Liver (tissue), 9 donors: ENCODE measurements around the gene STPG1. TPM values are rescaled to one million over a fixed set of nuclear protein-coding genes. Genes with fewer than 3 reads are reported as not detected.

Source experiments
- DNase-seq: peaks from one replicate; pipeline ENCODE4 v3.0.0-alpha.2; 2017; ENCODE audit warnings: low spot score
- H3K27ac ChIP-seq, 2 donors: one replicate each; pipeline ENCODE4 v1.7.0; 2013; ENCODE audit warnings: inconsistent platforms in 2 of 2, low read length in 2 of 2, control low read depth in 1 of 2, low read depth in 1 of 2, mild to moderate bottlenecking in 1 of 2
- H3K27me3 ChIP-seq, 4 donors: one replicate each; pipeline versions ENCODE4 v1.6.1 to v1.7.0; 2013; ENCODE audit warnings: low read length in 3 of 4, inconsistent platforms in 1 of 4, mild to moderate bottlenecking in 1 of 4, moderate library complexity in 1 of 4; ENCODE audit not compliant: control insufficient read depth in 4 of 4, insufficient read depth in 4 of 4
- H3K36me3 ChIP-seq, 4 donors: one replicate each; pipeline versions ENCODE4 v1.6.1 to v1.7.0; 2013; ENCODE audit warnings: low read length in 3 of 4, mild to moderate bottlenecking in 3 of 4, low read depth in 1 of 4, moderate library complexity in 1 of 4; ENCODE audit not compliant: control insufficient read depth in 4 of 4, insufficient read depth in 3 of 4
- H3K4me1 ChIP-seq, 4 donors: one replicate each; pipeline versions ENCODE4 v1.6.1 to v1.7.0; 2013; ENCODE audit warnings: low read length in 3 of 4, mild to moderate bottlenecking in 3 of 4, moderate library complexity in 1 of 4; ENCODE audit not compliant: control insufficient read depth in 4 of 4, insufficient read depth in 4 of 4
- H3K4me3 ChIP-seq, 3 donors: one replicate each; pipeline versions ENCODE4 v1.6.1 to v1.7.0; 2013; ENCODE audit warnings: low read length in 3 of 3, control low read depth in 1 of 3, low read depth in 1 of 3, mild to moderate bottlenecking in 1 of 3
- H3K9ac ChIP-seq, 2 donors: one replicate each; pipeline ENCODE4 v1.7.0; 2013; ENCODE audit warnings: low read length in 2 of 2, mild to moderate bottlenecking in 2 of 2, moderate library complexity in 2 of 2, control low read depth in 1 of 2, low read depth in 1 of 2
- H3K9me3 ChIP-seq, 4 donors: one replicate each; pipeline versions ENCODE4 v1.6.1 to v1.7.0; 2013; ENCODE audit warnings: low read length in 3 of 4; ENCODE audit not compliant: control insufficient read depth in 4 of 4
- EGR1 ChIP-seq, 2 donors: IDR thresholded peaks; 2 replicates each; pipeline ENCODE4 v1.6.1; 2016 to 2018; ENCODE audit warnings: antibody characterized with exemption in 2 of 2, low read depth in 2 of 2
- FOXA1 ChIP-seq: IDR thresholded peaks from 2 replicates; pipeline ENCODE4 v1.6.1; 2016; ENCODE audit warnings: antibody characterized with exemption
- FOXA2 ChIP-seq: IDR thresholded peaks from 2 replicates; pipeline ENCODE4 v1.6.1; 2016; ENCODE audit warnings: antibody characterized with exemption
- GABPA ChIP-seq, 2 donors: IDR thresholded peaks in 1 of 2; conservative IDR thresholded peaks in 1 of 2; 2 replicates each; pipeline ENCODE4 v1.6.1; 2016; ENCODE audit warnings: antibody characterized with exemption in 2 of 2, mild to moderate bottlenecking in 1 of 2, moderate library complexity in 1 of 2
- HNF4A ChIP-seq, 2 donors: conservative IDR thresholded peaks; 2 replicates each; pipeline ENCODE4 v1.6.1; 2016; ENCODE audit warnings: antibody characterized with exemption in 2 of 2, mild to moderate bottlenecking in 2 of 2
- HNF4G ChIP-seq: IDR thresholded peaks from 2 replicates; pipeline ENCODE4 v1.6.1; 2016; ENCODE audit warnings: antibody characterized with exemption
- JUND ChIP-seq, 2 donors: IDR thresholded peaks; 2 replicates each; pipeline ENCODE4 v1.6.1; 2016; ENCODE audit warnings: antibody characterized with exemption in 2 of 2
- NR2F2 ChIP-seq: IDR thresholded peaks from 2 replicates; pipeline ENCODE4 v1.6.1; 2016; ENCODE audit warnings: antibody characterized with exemption
- RAD21 ChIP-seq, 2 donors: IDR thresholded peaks; 2 replicates each; pipeline ENCODE4 v1.6.1; 2016; ENCODE audit warnings: antibody characterized with exemption in 2 of 2, mild to moderate bottlenecking in 2 of 2
- RXRA ChIP-seq, 2 donors: IDR thresholded peaks; 2 replicates each; pipeline ENCODE4 v1.6.1; 2017 to 2018; ENCODE audit warnings: antibody characterized with exemption in 2 of 2, mild to moderate bottlenecking in 1 of 2
- SP1 ChIP-seq: IDR thresholded peaks from 2 replicates; pipeline ENCODE4 v1.6.1; 2018; ENCODE audit warnings: antibody characterized with exemption, mild to moderate bottlenecking
- TAF1 ChIP-seq: conservative IDR thresholded peaks from 2 replicates; pipeline ENCODE4 v1.6.1; 2016; ENCODE audit warnings: antibody characterized with exemption, mild to moderate bottlenecking
- YY1 ChIP-seq: IDR thresholded peaks from 2 replicates; pipeline ENCODE4 v1.6.1; 2016; ENCODE audit warnings: antibody characterized with exemption, mild to moderate bottlenecking
- WGBS: extraction: QIAGEN DNeasy Blood & Tissue Kit; methylation state at CpG from one replicate; pipeline ENCODE4 v1.1.7; 2013; 5-methylcytosine and 5-hydroxymethylcytosine counted together
- polyA plus RNA-seq, 2 donors: library from polyadenylated mRNA; stranded (reverse) in 1 of 2; unstranded in 1 of 2; fragments of 200-250 nt in 1 of 2; fragments of >200 nt in 1 of 2; fragmentation: Nextera tagmentation in 1 of 2; extraction: Ambion mirVana in 1 of 2; gene quantifications; one replicate each; pipeline versions ENCODE4 v1.2.1 to v1.2.3, GENCODE V29; 2013 to 2015
- total RNA-seq, 2 donors: library from RNA; depleted of rRNA; stranded (reverse); fragments of >200 nt; gene quantifications; one replicate each; pipeline ENCODE4 v1.2.3, GENCODE V29; 2014
- TF ChIP-seq, protein P1 (sequence below): IDR thresholded peaks from 2 replicates; pipeline ENCODE4 v1.6.1; 2016; ENCODE audit warnings: antibody characterized with exemption
- TF ChIP-seq, protein P2 (sequence below): IDR thresholded peaks from 2 replicates; pipeline ENCODE4 v1.6.1; 2016; ENCODE audit warnings: antibody characterized with exemption
- TF ChIP-seq, protein P3 (sequence below): IDR thresholded peaks from 2 replicates; pipeline ENCODE4 v1.6.1; 2016; ENCODE audit warnings: antibody characterized with exemption
- TF ChIP-seq, protein P4 (sequence below): fragments of 150-350 bp; IDR thresholded peaks from 2 replicates; pipeline ENCODE4 v1.5.1; 2017; ENCODE audit warnings: improper control_type of control experiment, low read depth, low read length; ENCODE audit not compliant: missing input control
- TF ChIP-seq, protein P5 (sequence below): IDR thresholded peaks from 2 replicates; pipeline ENCODE4 v1.6.1; 2016; ENCODE audit warnings: antibody characterized with exemption, mild to moderate bottlenecking
- donor health status: healthy.
- donor health status: healthy.
- donor health status: healthy.
- donor health status: healthy.
- donor health status: healthy.

The STPG1 gene
- total and polyA plus RNA-seq, 4 donors, result 0.92 to 2.9 (median 1.0) TPM

DNA sequence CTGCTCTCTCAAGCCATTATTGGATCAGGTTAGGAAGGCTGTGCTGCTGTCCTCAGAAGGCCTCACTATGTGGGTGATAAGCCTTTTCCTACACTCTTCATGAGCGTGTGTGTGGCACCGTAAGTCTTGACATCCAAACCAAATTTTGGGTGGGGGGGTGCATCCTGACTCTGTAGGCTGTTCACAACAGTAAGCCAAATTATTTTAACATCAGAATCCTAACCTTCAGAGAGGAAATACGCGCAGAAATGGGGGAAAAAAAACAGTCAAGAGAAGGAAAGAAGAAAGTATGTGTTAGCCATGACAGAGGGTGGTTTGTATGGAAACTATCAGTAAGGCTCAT is 21.0 kb downstream of the STPG1 start:
- Histone ChIP-seq H3K9me3 (no peaks in the 10 kb centered on the region), H3K27ac (no peak overlapping the region), H3K9ac (no peak overlapping the region), H3K36me3 (no peaks in the 10 kb centered on the region), H3K4me3 (no peak overlapping the region), H3K4me1 (peaks cover 2 to 34% (median 32%) of the 10 kb centered on the region in 4 donors), H3K27me3 (no peaks in the 10 kb centered on the region)
- TF ChIP-seq, protein P1, sequence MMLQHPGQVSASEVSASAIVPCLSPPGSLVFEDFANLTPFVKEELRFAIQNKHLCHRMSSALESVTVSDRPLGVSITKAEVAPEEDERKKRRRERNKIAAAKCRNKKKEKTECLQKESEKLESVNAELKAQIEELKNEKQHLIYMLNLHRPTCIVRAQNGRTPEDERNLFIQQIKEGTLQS, result no peak
- no peak for TF ChIP-seq FOXA1
- TF ChIP-seq TAF1, result no peak
- no peak for TF ChIP-seq RXRA (IDR thresholded peaks at IDR 0.05)
- TF ChIP-seq, protein P2, sequence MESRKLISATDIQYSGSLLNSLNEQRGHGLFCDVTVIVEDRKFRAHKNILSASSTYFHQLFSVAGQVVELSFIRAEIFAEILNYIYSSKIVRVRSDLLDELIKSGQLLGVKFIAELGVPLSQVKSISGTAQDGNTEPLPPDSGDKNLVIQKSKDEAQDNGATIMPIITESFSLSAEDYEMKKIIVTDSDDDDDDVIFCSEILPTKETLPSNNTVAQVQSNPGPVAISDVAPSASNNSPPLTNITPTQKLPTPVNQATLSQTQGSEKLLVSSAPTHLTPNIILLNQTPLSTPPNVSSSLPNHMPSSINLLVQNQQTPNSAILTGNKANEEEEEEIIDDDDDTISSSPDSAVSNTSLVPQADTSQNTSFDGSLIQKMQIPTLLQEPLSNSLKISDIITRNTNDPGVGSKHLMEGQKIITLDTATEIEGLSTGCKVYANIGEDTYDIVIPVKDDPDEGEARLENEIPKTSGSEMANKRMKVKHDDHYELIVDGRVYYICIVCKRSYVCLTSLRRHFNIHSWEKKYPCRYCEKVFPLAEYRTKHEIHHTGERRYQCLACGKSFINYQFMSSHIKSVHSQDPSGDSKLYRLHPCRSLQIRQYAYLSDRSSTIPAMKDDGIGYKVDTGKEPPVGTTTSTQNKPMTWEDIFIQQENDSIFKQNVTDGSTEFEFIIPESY, result no peak
- no peak for TF ChIP-seq HNF4G
- TF ChIP-seq, protein P3, sequence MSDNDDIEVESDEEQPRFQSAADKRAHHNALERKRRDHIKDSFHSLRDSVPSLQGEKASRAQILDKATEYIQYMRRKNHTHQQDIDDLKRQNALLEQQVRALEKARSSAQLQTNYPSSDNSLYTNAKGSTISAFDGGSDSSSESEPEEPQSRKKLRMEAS, result no peak
- TF ChIP-seq YY1, result no peak
- TF ChIP-seq EGR1 (IDR thresholded peaks at IDR 0.05; ENCODE audit: low read depth in 2 of 2), result no peak
- TF ChIP-seq SP1, result no peak
- no peak for TF ChIP-seq FOXA2
- DNase-seq, result no peak
- WGBS, result 87% methylated on average over 4 of the region's 4 CpGs

DNA sequence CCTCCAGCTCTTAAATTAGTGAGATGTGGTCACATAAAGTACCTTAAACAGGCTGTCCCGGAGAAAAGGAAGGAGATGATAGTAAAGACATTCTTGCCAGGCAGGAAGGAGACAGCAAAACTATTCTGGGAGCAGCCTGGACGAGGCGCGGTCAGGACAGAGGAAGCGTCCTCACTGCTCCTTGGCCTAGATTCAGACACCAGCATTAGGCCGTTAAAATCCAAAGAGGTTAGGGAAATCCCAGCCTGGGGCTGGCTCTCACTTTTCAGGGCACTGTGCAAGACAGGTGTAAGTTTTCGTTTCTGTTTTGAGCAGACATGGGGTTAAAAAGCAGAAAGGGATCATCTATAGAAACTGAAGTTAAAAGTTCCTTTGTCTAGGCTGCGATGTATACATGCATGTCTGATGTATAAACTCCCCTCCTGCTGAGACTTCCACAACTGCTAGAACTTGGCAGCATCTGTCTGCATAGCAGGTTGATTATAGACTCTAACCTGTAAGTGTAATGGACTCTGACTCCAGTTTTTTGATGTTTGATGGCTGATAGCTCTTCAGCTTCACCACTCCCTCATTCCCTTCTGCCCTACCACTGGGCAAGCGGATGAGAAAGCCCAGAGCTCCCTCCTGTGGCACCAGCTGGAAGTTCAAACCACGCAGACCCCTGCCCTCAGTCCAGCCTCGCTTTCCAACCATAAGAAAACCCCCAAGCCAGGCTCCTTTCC is 21.5 kb downstream of the STPG1 start:
- peak; percentile 62 for DNase-seq
- TF ChIP-seq FOXA2 (no peak), JUND (IDR thresholded peaks at IDR 0.05) (no peak), GABPA (IDR thresholded peaks at IDR 0.05 in 1 of 2, conservative IDR thresholded peaks at IDR 0.05 in 1 of 2) (no peak), TAF1 (no peak), EGR1 (IDR thresholded peaks at IDR 0.05; ENCODE audit: low read depth in 2 of 2) (no peak), HNF4A (conservative IDR thresholded peaks at IDR 0.05) (peak; percentile 78 to 80), NR2F2 (no peak), SP1 (peak; percentile 45), RAD21 (IDR thresholded peaks at IDR 0.05) (peak; percentile 92 to 93), FOXA1 (no peak), YY1 (peak; percentile 69), RXRA (IDR thresholded peaks at IDR 0.05) (peak; percentile 9 to 37), HNF4G (peak; percentile 19)
- TF ChIP-seq, protein P2, result no peak
- TF ChIP-seq, protein P3, result no peak
- TF ChIP-seq, protein P4, sequence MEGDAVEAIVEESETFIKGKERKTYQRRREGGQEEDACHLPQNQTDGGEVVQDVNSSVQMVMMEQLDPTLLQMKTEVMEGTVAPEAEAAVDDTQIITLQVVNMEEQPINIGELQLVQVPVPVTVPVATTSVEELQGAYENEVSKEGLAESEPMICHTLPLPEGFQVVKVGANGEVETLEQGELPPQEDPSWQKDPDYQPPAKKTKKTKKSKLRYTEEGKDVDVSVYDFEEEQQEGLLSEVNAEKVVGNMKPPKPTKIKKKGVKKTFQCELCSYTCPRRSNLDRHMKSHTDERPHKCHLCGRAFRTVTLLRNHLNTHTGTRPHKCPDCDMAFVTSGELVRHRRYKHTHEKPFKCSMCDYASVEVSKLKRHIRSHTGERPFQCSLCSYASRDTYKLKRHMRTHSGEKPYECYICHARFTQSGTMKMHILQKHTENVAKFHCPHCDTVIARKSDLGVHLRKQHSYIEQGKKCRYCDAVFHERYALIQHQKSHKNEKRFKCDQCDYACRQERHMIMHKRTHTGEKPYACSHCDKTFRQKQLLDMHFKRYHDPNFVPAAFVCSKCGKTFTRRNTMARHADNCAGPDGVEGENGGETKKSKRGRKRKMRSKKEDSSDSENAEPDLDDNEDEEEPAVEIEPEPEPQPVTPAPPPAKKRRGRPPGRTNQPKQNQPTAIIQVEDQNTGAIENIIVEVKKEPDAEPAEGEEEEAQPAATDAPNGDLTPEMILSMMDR, result peak; percentile 80
- TF ChIP-seq, protein P1, result no peak
- TF ChIP-seq, protein P5, sequence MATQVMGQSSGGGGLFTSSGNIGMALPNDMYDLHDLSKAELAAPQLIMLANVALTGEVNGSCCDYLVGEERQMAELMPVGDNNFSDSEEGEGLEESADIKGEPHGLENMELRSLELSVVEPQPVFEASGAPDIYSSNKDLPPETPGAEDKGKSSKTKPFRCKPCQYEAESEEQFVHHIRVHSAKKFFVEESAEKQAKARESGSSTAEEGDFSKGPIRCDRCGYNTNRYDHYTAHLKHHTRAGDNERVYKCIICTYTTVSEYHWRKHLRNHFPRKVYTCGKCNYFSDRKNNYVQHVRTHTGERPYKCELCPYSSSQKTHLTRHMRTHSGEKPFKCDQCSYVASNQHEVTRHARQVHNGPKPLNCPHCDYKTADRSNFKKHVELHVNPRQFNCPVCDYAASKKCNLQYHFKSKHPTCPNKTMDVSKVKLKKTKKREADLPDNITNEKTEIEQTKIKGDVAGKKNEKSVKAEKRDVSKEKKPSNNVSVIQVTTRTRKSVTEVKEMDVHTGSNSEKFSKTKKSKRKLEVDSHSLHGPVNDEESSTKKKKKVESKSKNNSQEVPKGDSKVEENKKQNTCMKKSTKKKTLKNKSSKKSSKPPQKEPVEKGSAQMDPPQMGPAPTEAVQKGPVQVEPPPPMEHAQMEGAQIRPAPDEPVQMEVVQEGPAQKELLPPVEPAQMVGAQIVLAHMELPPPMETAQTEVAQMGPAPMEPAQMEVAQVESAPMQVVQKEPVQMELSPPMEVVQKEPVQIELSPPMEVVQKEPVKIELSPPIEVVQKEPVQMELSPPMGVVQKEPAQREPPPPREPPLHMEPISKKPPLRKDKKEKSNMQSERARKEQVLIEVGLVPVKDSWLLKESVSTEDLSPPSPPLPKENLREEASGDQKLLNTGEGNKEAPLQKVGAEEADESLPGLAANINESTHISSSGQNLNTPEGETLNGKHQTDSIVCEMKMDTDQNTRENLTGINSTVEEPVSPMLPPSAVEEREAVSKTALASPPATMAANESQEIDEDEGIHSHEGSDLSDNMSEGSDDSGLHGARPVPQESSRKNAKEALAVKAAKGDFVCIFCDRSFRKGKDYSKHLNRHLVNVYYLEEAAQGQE, result no peak
- Histone ChIP-seq H3K27ac (peak overlapping the region; percentile 43 to 63), H3K27me3 (no peaks in the 10 kb centered on the region), H3K36me3 (no peaks in the 10 kb centered on the region), H3K9me3 (no peaks in the 10 kb centered on the region), H3K4me3 (no peak overlapping the region), H3K4me1 (peaks cover 2 to 40% (median 38%) of the 10 kb centered on the region in 4 donors), H3K9ac (peak overlapping the region in 1 of 2 donors; percentile 68)
- WGBS, result 25% methylated on average over 11 of the region's 11 CpGs
